SK-N-SH treated with all-trans-retinoic acid at 6 μM for 48 hours (cell line): Measurements from ENCODE around the gene ARHGEF10L.

Source experiments
- ATAC-seq: fragments of 200-7000 bp; cut with Tn5 transposase; 3 replicates; pipeline ENCODE4 v1.9.1; 2020; ENCODE audit warnings: mild to moderate bottlenecking, moderate library complexity
- ARNTL ChIP-seq: fragments of 450-650 bp; formaldehyde crosslinking; IDR thresholded peaks from 2 replicates; pipeline ENCODE4 v1.5.0; 2020; ENCODE audit warnings: low read depth, mild to moderate bottlenecking, moderate library complexity, borderline replicate concordance
- BACH2 ChIP-seq: fragments of 250-450 bp; sonication (Bioruptor Pico); IDR thresholded peaks from 2 replicates; pipeline ENCODE4 v1.9.0; 2021; ENCODE audit warnings: mild to moderate bottlenecking, borderline replicate concordance
- CREB5 ChIP-seq: fragments of 250-450 bp; sonication (Bioruptor Pico); IDR thresholded peaks from 2 replicates; pipeline ENCODE4 v1.5.1; 2020; ENCODE audit warnings: low read depth, mild to moderate bottlenecking, moderate library complexity
- CSDC2 ChIP-seq: fragments of 250-450 bp; sonication (Bioruptor Pico); IDR thresholded peaks from 2 replicates; pipeline ENCODE4 v1.5.0; 2020; ENCODE audit warnings: mild to moderate bottlenecking, moderate library complexity
- CSRNP3 ChIP-seq: fragments of 250-450 bp; sonication (Bioruptor Pico); IDR thresholded peaks from 2 replicates; pipeline ENCODE4 v1.5.1; 2021; ENCODE audit warnings: mild to moderate bottlenecking, moderate library complexity
- ESRRG ChIP-seq: fragments of 250-450 bp; sonication (Bioruptor Pico); IDR thresholded peaks from 2 replicates; pipeline ENCODE4 v1.6.1; 2021; ENCODE audit warnings: mild to moderate bottlenecking
- ISL1 ChIP-seq: fragments of 250-450 bp; sonication (Bioruptor Pico); IDR thresholded peaks from 2 replicates; pipeline ENCODE4 v2.1.2; 2022; ENCODE audit warnings: mild to moderate bottlenecking, moderate library complexity
- OSR1 ChIP-seq: fragments of 250-450 bp; sonication (Bioruptor Pico); IDR thresholded peaks from 2 replicates; pipeline ENCODE4 v1.8.0; 2022; ENCODE audit warnings: moderate library complexity, mild to moderate bottlenecking, inconsistent platforms
- PATZ1 ChIP-seq: fragments of 250-450 bp; sonication (Bioruptor Pico); IDR thresholded peaks from 2 replicates; pipeline ENCODE4 v1.8.0; 2020; ENCODE audit warnings: mild to moderate bottlenecking, moderate library complexity, borderline replicate concordance
- POU6F1 ChIP-seq: fragments of 250-450 bp; sonication (Bioruptor Pico); IDR thresholded peaks from 2 replicates; pipeline ENCODE4 v1.8.0; 2021; ENCODE audit warnings: low read depth, mild to moderate bottlenecking, moderate library complexity, borderline replicate concordance
- PPARA ChIP-seq: fragments of 250-450 bp; sonication (Bioruptor Pico); IDR thresholded peaks from 2 replicates; pipeline ENCODE4 v1.5.0; 2020; ENCODE audit warnings: mild to moderate bottlenecking, borderline replicate concordance
- RARB ChIP-seq: fragments of 250-450 bp; sonication (Bioruptor Pico); IDR thresholded peaks from 2 replicates; pipeline ENCODE4 v1.8.0; 2021; ENCODE audit warnings: mild to moderate bottlenecking, moderate library complexity
- SNAI2 ChIP-seq: fragments of 250-450 bp; sonication (Bioruptor Pico); IDR thresholded peaks from 2 replicates; pipeline ENCODE4 v1.5.0; 2020; ENCODE audit warnings: mild to moderate bottlenecking, moderate library complexity
- TOX ChIP-seq: fragments of 250-450 bp; sonication (Bioruptor Pico); IDR thresholded peaks from 2 replicates; pipeline ENCODE4 v1.8.0; 2021; ENCODE audit warnings: mild to moderate bottlenecking, moderate library complexity, borderline replicate concordance
- TSHZ2 ChIP-seq: fragments of 250-450 bp; sonication (Bioruptor Pico); IDR thresholded peaks from 2 replicates; pipeline ENCODE4 v1.5.0; 2020; ENCODE audit warnings: mild to moderate bottlenecking, moderate library complexity
- ZC3H10 ChIP-seq: fragments of 250-450 bp; sonication (Bioruptor Pico); IDR thresholded peaks from 2 replicates; pipeline ENCODE4 v1.5.1; 2021; ENCODE audit warnings: mild to moderate bottlenecking, moderate library complexity
- ZFP3 ChIP-seq: fragments of 250-450 bp; sonication (Bioruptor Pico); IDR thresholded peaks from 2 replicates; pipeline ENCODE4 v1.5.0; 2020; ENCODE audit warnings: mild to moderate bottlenecking, moderate library complexity
- ZFP30 ChIP-seq: fragments of 450-650 bp; formaldehyde crosslinking; IDR thresholded peaks from 2 replicates; pipeline ENCODE4 v1.5.0; 2022; ENCODE audit warnings: mild to moderate bottlenecking, moderate library complexity
- ZNF70 ChIP-seq: fragments of 450-650 bp; formaldehyde crosslinking; IDR thresholded peaks from 2 replicates; pipeline ENCODE4 v1.5.0; 2020; ENCODE audit warnings: mild to moderate bottlenecking, moderate library complexity
- ZNF8 ChIP-seq: fragments of 450-650 bp; formaldehyde crosslinking; IDR thresholded peaks from 2 replicates; pipeline ENCODE4 v1.5.0; 2020; ENCODE audit warnings: mild to moderate bottlenecking, moderate library complexity

The ARHGEF10L gene

GRCh38 chr1:17743925-17744324 lies 204.4 kb downstream of the ARHGEF10L start:
- ATAC-seq: no peak
- TF ChIP-seq ARNTL (CRISPR knock-in tag): no peak
- no peak for TF ChIP-seq SNAI2
- no peak for TF ChIP-seq TOX (CRISPR knock-in tag)
- TF ChIP-seq TSHZ2 (CRISPR knock-in tag): no peak
- no peak for TF ChIP-seq ESRRG (CRISPR knock-in tag)
- TF ChIP-seq POU6F1 (CRISPR knock-in tag): no peak
- no peak for TF ChIP-seq PATZ1 (CRISPR knock-in tag)
- no peak for TF ChIP-seq ZFP3 (CRISPR knock-in tag)
- no peak for TF ChIP-seq CSDC2 (CRISPR knock-in tag)
- TF ChIP-seq OSR1: no peak
- TF ChIP-seq BACH2 (CRISPR knock-in tag): no peak
- TF ChIP-seq ZC3H10 (CRISPR knock-in tag): no peak
- TF ChIP-seq CSRNP3 (CRISPR knock-in tag): no peak
- no peak for TF ChIP-seq ZFP30
- TF ChIP-seq ZNF8: no peak
- no peak for TF ChIP-seq PPARA
- TF ChIP-seq CREB5: no peak
- TF ChIP-seq ISL1: no peak
- TF ChIP-seq RARB (CRISPR knock-in tag): no peak

- ATAC-seq: no peak
- TF ChIP-seq SNAI2 (no peak), ESRRG (CRISPR knock-in tag) (no peak), TOX (CRISPR knock-in tag) (no peak), POU6F1 (CRISPR knock-in tag) (no peak), ARNTL (CRISPR knock-in tag) (no peak), ZFP3 (CRISPR knock-in tag) (no peak), OSR1 (no peak), PPARA (no peak), BACH2 (CRISPR knock-in tag) (no peak), ZNF70 (CRISPR knock-in tag) (no peak), ISL1 (no peak), CREB5 (no peak), CSRNP3 (CRISPR knock-in tag) (no peak), RARB (CRISPR knock-in tag) (no peak), ZC3H10 (CRISPR knock-in tag) (no peak), PATZ1 (CRISPR knock-in tag) (no peak)
These were observed 205.4 kb downstream of the ARHGEF10L start for GRCh38 chr1:17744666-17745478.
